CD4-positive, CD25-positive, alpha-beta regulatory T cell (primary cell): ENCODE measurements around the gene AMZ2. TPM values are rescaled to one million over a fixed set of nuclear protein-coding genes. Genes with fewer than 3 reads are reported as not detected.
A peak's percentile ranks its signal among the peaks of the same experiment; 100 is the strongest.

Experiments
- ATAC-seq, 2 donors: fragments of 150-1000 bp; cut with Tn5 transposase; one replicate each; pipeline ENCODE4 v1.10.0; 2021; ENCODE audit warnings: low read depth in 2 of 2, moderate number of reproducible peaks in 2 of 2, moderate library complexity in 1 of 2
- DNase-seq, 3 donors: peaks; one replicate each; pipeline versions ENCODE4 v3.0.0 to v3.0.0-alpha.2; 2012 to 2022; ENCODE audit warnings: mixed read lengths in 1 of 3
- H3K27ac ChIP-seq: one replicate; pipeline ENCODE4 v1.7.0; 2013; ENCODE audit warnings: mild to moderate bottlenecking, low read length; ENCODE audit not compliant: insufficient read depth, poor library complexity, severe bottlenecking
- H3K27me3 ChIP-seq: one replicate; pipeline ENCODE4 v1.7.0; 2013; ENCODE audit warnings: low read length; ENCODE audit not compliant: control insufficient read depth, insufficient read depth
- H3K36me3 ChIP-seq: one replicate; pipeline ENCODE4 v1.7.0; 2013; ENCODE audit warnings: mild to moderate bottlenecking, low read length, moderate library complexity; ENCODE audit not compliant: control insufficient read depth, insufficient read depth
- H3K4me1 ChIP-seq: 2 replicates; pipeline ENCODE4 v1.7.0; 2013; ENCODE audit warnings: mild to moderate bottlenecking, low read length; ENCODE audit not compliant: insufficient read depth, control insufficient read depth, poor library complexity, severe bottlenecking
- H3K4me3 ChIP-seq: one replicate; pipeline ENCODE4 v1.7.0; 2013; ENCODE audit warnings: low read depth, mild to moderate bottlenecking, low read length, moderate library complexity
- H3K9me3 ChIP-seq, 2 experiments: 1 replicate in 1 of 2; 2 replicates in 1 of 2; pipeline ENCODE4 v1.7.0; 2013; ENCODE audit warnings: low read length in 2 of 2, mild to moderate bottlenecking in 1 of 2, moderate library complexity in 1 of 2; ENCODE audit not compliant: control insufficient read depth in 2 of 2
- H3K27ac Mint-ChIP-seq, 3 donors: one replicate each; pipeline ENCODE4 v1.8.0; 2020 to 2022; ENCODE audit warnings: mild to moderate bottlenecking in 3 of 3, mixed read lengths in 3 of 3, moderate library complexity in 2 of 3
- H3K27me3 Mint-ChIP-seq: one replicate; pipeline ENCODE4 v1.8.0; 2022; ENCODE audit warnings: mild to moderate bottlenecking, mixed read lengths
- H3K36me3 Mint-ChIP-seq: one replicate; pipeline ENCODE4 v1.8.0; 2020; ENCODE audit warnings: mixed read lengths
- H3K4me1 Mint-ChIP-seq, 4 donors: one replicate each; pipeline ENCODE4 v1.8.0; 2020 to 2022; ENCODE audit warnings: mixed read lengths in 4 of 4, mild to moderate bottlenecking in 1 of 4
- H3K4me3 Mint-ChIP-seq, 4 donors: one replicate each; pipeline ENCODE4 v1.8.0; 2020 to 2022; ENCODE audit warnings: mild to moderate bottlenecking in 4 of 4, mixed read lengths in 4 of 4, moderate library complexity in 3 of 4
- H3K9me3 Mint-ChIP-seq, 7 donors: one replicate each; pipeline ENCODE4 v1.8.0; 2020 to 2022; ENCODE audit warnings: mixed read lengths in 7 of 7, mild to moderate bottlenecking in 3 of 7, moderate library complexity in 2 of 7
- polyA plus RNA-seq, 4 donors: library from polyadenylated mRNA; unstranded; fragments of 300-500 nt; fragmentation: Illumina TruSeq; gene quantifications; one replicate each; pipeline ENCODE4 v1.2.3, GENCODE V29; 2021
- total RNA-seq: library from RNA; stranded (reverse); gene quantifications from one replicate; pipeline ENCODE4 v1.2.3, GENCODE V29; 2022

The AMZ2 gene
- total and polyA plus RNA-seq, 5 donors from 2014 or later, result 58.6 to 116 (median 114) TPM

GRCh38 chr17:68294196-68294555, 46.3 kb downstream of the AMZ2 start:
- ATAC-seq (no peak), DNase-seq (no peak)
- no peak overlapping the region for H3K27ac ChIP-seq
- H3K4me1 ChIP-seq, result peaks cover 75% of the 10 kb centered on the region
- Mint-ChIP-seq H3K27ac (peak overlapping the region in 2 of 3 donors; percentile 86 to 90), H3K36me3 (no peaks in the 10 kb centered on the region), H3K27me3 (peaks cover 4% of the 10 kb centered on the region), H3K4me3 (peak overlapping the region in 3 of 4 donors; percentile 36 to 87 (median 52)), H3K4me1 (peaks cover 28 to 77% (median 55%) of the 10 kb centered on the region in 4 donors), H3K9me3 (no peaks in the 10 kb centered on the region)
- H3K4me3 ChIP-seq, result no peak overlapping the region
- no peaks in the 10 kb centered on the region for H3K27me3 ChIP-seq
- H3K36me3 ChIP-seq, result no peaks in the 10 kb centered on the region
- H3K9me3 ChIP-seq, result no peaks in the 10 kb centered on the region

- Mint-ChIP-seq H3K4me1 (peaks cover 28 to 77% (median 57%) of the 10 kb centered on the region in 4 donors), H3K27ac (peak overlapping the region; percentile 86 to 91 (median 90)), H3K4me3 (peak overlapping the region; percentile 15 to 87 (median 59)), H3K27me3 (peaks cover 4% of the 10 kb centered on the region), H3K36me3 (no peaks in the 10 kb centered on the region), H3K9me3 (no peaks in the 10 kb centered on the region)
- ATAC-seq (no peak), DNase-seq (no peak)
- Histone ChIP-seq H3K4me3 (peak overlapping the region; percentile 19), H3K27ac (peak overlapping the region; percentile 17), H3K36me3 (no peaks in the 10 kb centered on the region), H3K9me3 (no peaks in the 10 kb centered on the region), H3K4me1 (peaks cover 71% of the 10 kb centered on the region), H3K27me3 (no peaks in the 10 kb centered on the region)
These were observed 46.8 kb downstream of the AMZ2 start for GRCh38 chr17:68294617-68295016.

- peak overlapping the region in 3 of 4 donors; percentile 36 to 87 (median 82) for H3K4me3 Mint-ChIP-seq
- DNase-seq (no peak), ATAC-seq (no peak)
- Histone ChIP-seq H3K4me1 (peaks cover 66% of the 10 kb centered on the region), H3K27ac (peak overlapping the region; percentile 17), H3K27me3 (no peaks in the 10 kb centered on the region), H3K4me3 (peak overlapping the region; percentile 19), H3K36me3 (no peaks in the 10 kb centered on the region), H3K9me3 (no peaks in the 10 kb centered on the region)
- no peaks in the 10 kb centered on the region for H3K9me3 Mint-ChIP-seq
- H3K4me1 Mint-ChIP-seq, result peaks cover 24 to 75% (median 55%) of the 10 kb centered on the region in 4 donors
- no peaks in the 10 kb centered on the region for H3K36me3 Mint-ChIP-seq
- H3K27me3 Mint-ChIP-seq, result peaks cover 4% of the 10 kb centered on the region
- H3K27ac Mint-ChIP-seq, result peak overlapping the region; percentile 86 to 91 (median 90)
These were observed 47.2 kb downstream of the AMZ2 start for GRCh38 chr17:68295086-68295485.

- peaks cover 18 to 80% (median 52%) of the 10 kb centered on the region in 4 donors for H3K4me1 Mint-ChIP-seq
- no peaks in the 10 kb centered on the region for H3K9me3 ChIP-seq
- no peaks in the 10 kb centered on the region for H3K9me3 Mint-ChIP-seq
- peak; percentile 60 to 66 for ATAC-seq
- peak overlapping the region; percentile 85 for H3K27ac ChIP-seq
- peak; percentile 42 to 91 (median 87) for DNase-seq
- peaks cover 64% of the 10 kb centered on the region for H3K4me1 ChIP-seq
- H3K4me3 ChIP-seq, result peak overlapping the region; percentile 67
- no peaks in the 10 kb centered on the region for H3K36me3 ChIP-seq
- peak overlapping the region; percentile 76 to 86 (median 84) for H3K4me3 Mint-ChIP-seq
- H3K27me3 ChIP-seq, result no peaks in the 10 kb centered on the region
- H3K27ac Mint-ChIP-seq, result peak overlapping the region; percentile 92 to 95 (median 92)
- no peaks in the 10 kb centered on the region for H3K27me3 Mint-ChIP-seq
- H3K36me3 Mint-ChIP-seq, result no peaks in the 10 kb centered on the region
These were observed 48.7 kb downstream of the AMZ2 start for GRCh38 chr17:68296217-68297191.

GRCh38 chr17:68297195-68297594, 49.4 kb downstream of the AMZ2 start:
- Histone ChIP-seq H3K9me3 (no peaks in the 10 kb centered on the region), H3K27ac (peak overlapping the region; percentile 85), H3K27me3 (no peaks in the 10 kb centered on the region), H3K4me3 (peak overlapping the region; percentile 67), H3K36me3 (no peaks in the 10 kb centered on the region), H3K4me1 (peaks cover 61% of the 10 kb centered on the region)
- peaks cover 18 to 84% (median 56%) of the 10 kb centered on the region in 4 donors for H3K4me1 Mint-ChIP-seq
- ATAC-seq (no peak), DNase-seq (no peak)
- no peaks in the 10 kb centered on the region for H3K36me3 Mint-ChIP-seq
- no peaks in the 10 kb centered on the region for H3K27me3 Mint-ChIP-seq
- H3K9me3 Mint-ChIP-seq, result no peaks in the 10 kb centered on the region
- H3K4me3 Mint-ChIP-seq, result peak overlapping the region; percentile 76 to 86 (median 84)
- peak overlapping the region; percentile 92 to 95 (median 92) for H3K27ac Mint-ChIP-seq

GRCh38 chr17:68298601-68299000, 50.8 kb downstream of the AMZ2 start:
- H3K27me3 ChIP-seq, result no peaks in the 10 kb centered on the region
- H3K4me1 ChIP-seq, result peaks cover 47% of the 10 kb centered on the region
- H3K27me3 Mint-ChIP-seq, result no peaks in the 10 kb centered on the region
- peak overlapping the region; percentile 43 to 92 (median 71) for H3K27ac Mint-ChIP-seq
- peak overlapping the region; percentile 9 for H3K27ac ChIP-seq
- DNase-seq, result no peak
- peaks cover 15 to 80% (median 51%) of the 10 kb centered on the region in 4 donors for H3K4me1 Mint-ChIP-seq
- H3K9me3 Mint-ChIP-seq, result no peaks in the 10 kb centered on the region
- ATAC-seq, result no peak
- H3K4me3 ChIP-seq, result no peak overlapping the region
- H3K4me3 Mint-ChIP-seq, result peak overlapping the region in 2 of 4 donors; percentile 26 to 87
- no peaks in the 10 kb centered on the region for H3K9me3 ChIP-seq
- no peaks in the 10 kb centered on the region for H3K36me3 Mint-ChIP-seq
- no peaks in the 10 kb centered on the region for H3K36me3 ChIP-seq

- Mint-ChIP-seq H3K4me3 (no peak overlapping the region), H3K27ac (peak overlapping the region in 2 of 3 donors; percentile 39 to 67), H3K9me3 (no peaks in the 10 kb centered on the region), H3K36me3 (no peaks in the 10 kb centered on the region), H3K4me1 (peaks cover 14 to 71% (median 47%) of the 10 kb centered on the region in 4 donors), H3K27me3 (no peaks in the 10 kb centered on the region)
- H3K36me3 ChIP-seq, result no peaks in the 10 kb centered on the region
- H3K27ac ChIP-seq, result no peak overlapping the region
- peaks cover 37% of the 10 kb centered on the region for H3K4me1 ChIP-seq
- ATAC-seq, result no peak
- no peak overlapping the region for H3K4me3 ChIP-seq
- no peak for DNase-seq
- no peaks in the 10 kb centered on the region for H3K9me3 ChIP-seq
- no peaks in the 10 kb centered on the region for H3K27me3 ChIP-seq
These were observed 52.0 kb downstream of the AMZ2 start for GRCh38 chr17:68299817-68300216.
